Heart right ventricle (tissue), 16 donors: ENCODE results near the gene IGF2R. TPM values are rescaled to one million over a fixed set of nuclear protein-coding genes. Genes with fewer than 3 reads are reported as not detected.

Source experiments
- ATAC-seq, 8 donors: fragments of 200-7000 bp; cut with Tn5 transposase; one replicate each; pipeline ENCODE4 v1.9.1; 2020; ENCODE audit warnings: mild to moderate bottlenecking in 8 of 8, moderate library complexity in 8 of 8, moderate number of reproducible peaks in 1 of 8
- DNase-seq, 2 donors: peaks; one replicate each; pipeline ENCODE4 v3.0.0-alpha.2; 2020
- H3K27ac ChIP-seq, 10 donors: fragments of 200-600 bp; sonication (generic) in 2 of 10; one replicate each; pipeline versions ENCODE4 v1.5.0 to v1.8.0; 2020 to 2022; ENCODE audit warnings: mild to moderate bottlenecking in 3 of 10
- H3K27me3 ChIP-seq, 7 donors: fragments of 200-600 bp; one replicate each; pipeline ENCODE4 v1.8.0; 2021 to 2022; ENCODE audit warnings: mild to moderate bottlenecking in 2 of 7
- H3K36me3 ChIP-seq, 9 donors: fragments of 200-600 bp; sonication (generic) in 1 of 9; one replicate each; pipeline versions ENCODE4 v1.5.0 to v1.8.0; 2020 to 2022; ENCODE audit warnings: mild to moderate bottlenecking in 2 of 9
- H3K4me1 ChIP-seq, 9 donors: fragments of 200-600 bp; sonication (generic) in 1 of 9; one replicate each; pipeline versions ENCODE4 v1.5.0 to v1.8.0; 2020 to 2022; ENCODE audit warnings: mild to moderate bottlenecking in 4 of 9
- H3K4me3 ChIP-seq, 10 donors: fragments of 200-600 bp; sonication (generic) in 2 of 10; one replicate each; pipeline versions ENCODE4 v1.5.0 to v1.8.0; 2020 to 2022; ENCODE audit warnings: mild to moderate bottlenecking in 7 of 10, moderate library complexity in 2 of 10
- H3K9me3 ChIP-seq, 11 donors: fragments of 200-600 bp in 10 of 11; sonication (generic) in 2 of 11; one replicate each; pipeline versions ENCODE4 v1.5.0 to v1.8.0; 2013 to 2022; ENCODE audit warnings: mild to moderate bottlenecking in 2 of 11, control low read depth in 1 of 11, moderate library complexity in 1 of 11
- WGBS, 2 donors: extraction: QIAGEN DNeasy Blood & Tissue Kit; methylation state at CpG; one replicate each; pipeline ENCODE4 v1.1.7; 2013; ENCODE audit warnings: inconsistent platforms in 1 of 2; 5-methylcytosine and 5-hydroxymethylcytosine counted together
- intact Hi-C, 10 donors: fragments of 100-400 bp; cut with DNase I; formaldehyde crosslinking; loops; one replicate each; pipeline versions ENCODE4 v1.11.1 to v1.14.2; 2022
- polyA plus RNA-seq, 2 donors: library from polyadenylated mRNA; stranded (reverse); fragments of 200-250 nt; gene quantifications; one replicate each; pipeline ENCODE4 v1.2.3, GENCODE V29; 2013
- total RNA-seq, 10 donors: library from RNA; stranded (reverse); fragmentation: NEBNext Ultra II Directional in 3 of 10; extraction: Animal tissue kit (Norgen Biotek cat#: 25700) in 3 of 10; gene quantifications; one replicate each; pipeline versions ENCODE4 v1.2.1 to v1.2.4, GENCODE V29; 2021 to 2023
- TF ChIP-seq, protein P1 (sequence below), 9 donors: fragments of 200-600 bp; sonication (generic) in 2 of 9; IDR thresholded peaks; one replicate each; pipeline versions ENCODE4 v1.5.0 to v1.8.0; 2021 to 2022; ENCODE audit warnings: antibody characterized with exemption in 9 of 9, mild to moderate bottlenecking in 5 of 9, moderate library complexity in 1 of 9
- donor health status: Arrhythmogenic right ventricular cardiomyopathy.
- donor health status: ischemic (EF 13 %, LVEDD 7.1; RV severe dilation, severe dysfunction).
- donor health status: healthy with polysubstance abuse.
- donor health status: DM: no; HTN: yes; CAD: no.
- donor health status: DM: no; HTN: no; CAD: no.
- donor health status: ischemic (EF 25% LVEDD 6.9; RV normal size, moderate dysfunction).
- donor health status: ischemic (EF 25% LVEDD 5.7; RV mildly dilated, moderate dysfunction).
- donor health status: healthy.
- donor health status: DM: yes; HTN: yes; CAD: no.
- donor health status: Ischemic cardiomyopathy.
- donor health status: ischemic (EF 35%, LVEDD 5.7; RV mildly dilated, moderate dysfunction).
- donor health status: nonischemic (EF 11% LVEDD 7.7; RV severe dilation, severe dysfunction).
- donor health status: DM: yes; HTN: yes; CAD: no.
- donor health status: PGD.
- donor health status: ischemic (EF 29% LVEDD 5.4; RV normal size, mild dysfunction).
- donor health status: nonischemic (EF 23%, LVEDD 6.1; RV moderate dilation, normal function).

IGF2R gene
- total and polyA plus RNA-seq, 12 donors = 13.7 to 95.6 (median 70.2) TPM

DNA sequence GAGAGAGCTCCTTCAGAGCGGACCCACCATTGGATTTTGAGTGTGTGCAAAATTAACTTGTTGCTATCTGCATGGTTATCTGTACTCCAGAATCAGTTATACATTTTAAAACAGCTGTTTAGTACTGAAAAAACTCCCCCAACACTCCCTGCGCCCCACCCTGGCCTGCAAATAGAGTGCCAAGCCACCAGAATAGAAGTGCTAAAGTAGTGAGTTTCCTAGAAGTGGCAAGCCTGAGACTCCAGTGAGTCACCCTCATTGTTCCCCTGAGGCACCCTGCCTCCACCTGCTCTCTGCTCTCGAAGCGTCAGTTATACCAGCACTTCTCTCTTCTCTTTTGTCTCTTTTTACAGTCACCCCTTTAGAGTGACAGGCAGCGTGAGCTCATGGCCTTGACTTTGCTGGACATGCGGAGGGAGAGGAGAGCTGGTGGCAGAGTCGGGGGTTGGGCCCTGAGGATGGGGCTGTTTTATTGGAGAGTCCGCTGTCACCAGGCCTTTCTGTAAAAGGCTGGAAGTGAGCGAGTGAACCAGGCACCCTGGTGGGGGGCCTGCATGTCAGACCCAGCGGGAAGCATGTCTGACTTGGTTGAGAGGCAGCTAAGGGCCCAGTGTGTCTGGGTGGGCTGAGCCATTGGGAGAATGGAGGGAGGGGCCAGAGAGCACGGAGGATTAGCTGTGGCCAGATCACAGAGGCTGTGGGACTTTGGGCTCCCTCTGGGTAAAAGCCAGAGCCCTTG lies 10.4 kb downstream of the IGF2R start:
- Histone ChIP-seq H3K4me3 (no peak overlapping the region), H3K27ac (peak overlapping the region in 9 of 10 donors; percentile 55 to 85 (median 72)), H3K9me3 (no peaks in the 10 kb centered on the region), H3K4me1 (peaks cover 26 to 100% (median 84%) of the 10 kb centered on the region in 9 donors), H3K36me3 (no peaks in the 10 kb centered on the region), H3K27me3 (no peaks in the 10 kb centered on the region)
- intact Hi-C loops = loop anchor here in 6 of 10 donors (5.0 to 10.0 kb wide), 5 partner anchors 45 to 255 kb away; partner anchors contain the start of gene WTAP (in 1 of the 6)
- TF ChIP-seq, protein P1, sequence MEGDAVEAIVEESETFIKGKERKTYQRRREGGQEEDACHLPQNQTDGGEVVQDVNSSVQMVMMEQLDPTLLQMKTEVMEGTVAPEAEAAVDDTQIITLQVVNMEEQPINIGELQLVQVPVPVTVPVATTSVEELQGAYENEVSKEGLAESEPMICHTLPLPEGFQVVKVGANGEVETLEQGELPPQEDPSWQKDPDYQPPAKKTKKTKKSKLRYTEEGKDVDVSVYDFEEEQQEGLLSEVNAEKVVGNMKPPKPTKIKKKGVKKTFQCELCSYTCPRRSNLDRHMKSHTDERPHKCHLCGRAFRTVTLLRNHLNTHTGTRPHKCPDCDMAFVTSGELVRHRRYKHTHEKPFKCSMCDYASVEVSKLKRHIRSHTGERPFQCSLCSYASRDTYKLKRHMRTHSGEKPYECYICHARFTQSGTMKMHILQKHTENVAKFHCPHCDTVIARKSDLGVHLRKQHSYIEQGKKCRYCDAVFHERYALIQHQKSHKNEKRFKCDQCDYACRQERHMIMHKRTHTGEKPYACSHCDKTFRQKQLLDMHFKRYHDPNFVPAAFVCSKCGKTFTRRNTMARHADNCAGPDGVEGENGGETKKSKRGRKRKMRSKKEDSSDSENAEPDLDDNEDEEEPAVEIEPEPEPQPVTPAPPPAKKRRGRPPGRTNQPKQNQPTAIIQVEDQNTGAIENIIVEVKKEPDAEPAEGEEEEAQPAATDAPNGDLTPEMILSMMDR (IDR thresholded peaks at IDR 0.05) = no peak
- peak in 6 of 8 donors; percentile 7 to 70 (median 40) for ATAC-seq
- 68 to 71% methylated on average over 11 of the region's 11 CpGs for WGBS, 2 donors
- DNase-seq = peak in 1 of 2 donors; percentile 24

DNA sequence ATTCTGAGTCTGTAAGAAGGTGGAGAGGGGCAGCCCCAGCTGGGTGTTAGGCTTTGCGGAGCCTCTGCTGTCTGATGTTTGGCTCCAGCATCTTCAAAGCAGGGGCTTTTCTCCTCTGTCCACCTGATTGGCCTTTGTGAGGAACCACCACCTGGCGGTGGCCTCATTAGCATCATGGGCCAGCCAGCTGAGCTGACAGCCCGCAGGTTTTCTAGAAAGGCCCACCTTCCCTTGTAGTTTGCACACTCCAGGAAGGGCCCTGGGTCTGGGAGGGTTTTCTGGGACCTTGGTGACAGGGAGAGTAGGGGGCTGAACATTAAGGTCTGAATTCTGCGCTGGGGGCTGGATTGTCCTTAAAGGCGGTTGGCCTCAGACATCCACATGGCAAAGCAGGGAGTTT lies 11.6 kb downstream of the IGF2R start:
- no peaks in the 10 kb centered on the region for H3K27me3 ChIP-seq
- H3K4me3 ChIP-seq = no peak overlapping the region
- 83 to 99% methylated on average over 5 of the region's 5 CpGs for WGBS, 2 donors
- peaks cover 26 to 100% (median 88%) of the 10 kb centered on the region in 9 donors for H3K4me1 ChIP-seq
- intact Hi-C loops = loop anchor here in 1 of 10 donors (5.0 kb wide), 1 partner anchor 37 kb away; no protein-coding TSS in a partner anchor
- peak overlapping the region in 6 of 10 donors; percentile 5 to 90 (median 84) for H3K27ac ChIP-seq
- no peaks in the 10 kb centered on the region for H3K36me3 ChIP-seq
- no peaks in the 10 kb centered on the region for H3K9me3 ChIP-seq
- DNase-seq = no peak
- TF ChIP-seq, protein P1 (IDR thresholded peaks at IDR 0.05) = no peak
- no peak for ATAC-seq

DNA sequence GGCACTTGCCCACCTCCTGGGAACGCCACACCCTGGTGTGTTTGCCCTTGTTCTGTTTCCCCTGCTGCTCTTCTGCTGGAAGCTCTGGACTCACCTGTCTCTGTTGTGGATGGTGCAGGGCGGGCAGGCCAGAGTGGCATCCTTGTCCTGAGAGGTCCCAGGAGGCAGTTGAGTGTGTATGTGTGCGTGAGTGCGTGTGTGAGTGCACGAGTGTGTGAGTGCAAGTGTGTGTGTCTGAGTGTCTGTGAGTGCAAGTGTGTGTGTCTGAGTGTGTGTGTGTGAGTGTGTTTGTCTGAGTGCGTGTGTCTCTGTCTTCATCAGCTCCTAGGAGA lies 12.2 kb downstream of the IGF2R start:
- peak overlapping the region in 2 of 10 donors; percentile 19 to 25 for H3K4me3 ChIP-seq
- no peaks in the 10 kb centered on the region for H3K9me3 ChIP-seq
- no peak for DNase-seq
- intact Hi-C loops = loop anchor here in 1 of 10 donors (5.0 kb wide), 1 partner anchor 36 kb away; no protein-coding TSS in a partner anchor
- WGBS, 2 donors = 88 to 91% methylated on average over 6 of the region's 6 CpGs
- peak overlapping the region in 9 of 10 donors; percentile 75 to 90 (median 84) for H3K27ac ChIP-seq
- H3K4me1 ChIP-seq = peaks cover 26 to 100% (median 93%) of the 10 kb centered on the region in 9 donors
- H3K36me3 ChIP-seq = no peaks in the 10 kb centered on the region
- no peak for ATAC-seq
- no peaks in the 10 kb centered on the region for H3K27me3 ChIP-seq
- TF ChIP-seq, protein P1 (IDR thresholded peaks at IDR 0.05) = no peak

DNA sequence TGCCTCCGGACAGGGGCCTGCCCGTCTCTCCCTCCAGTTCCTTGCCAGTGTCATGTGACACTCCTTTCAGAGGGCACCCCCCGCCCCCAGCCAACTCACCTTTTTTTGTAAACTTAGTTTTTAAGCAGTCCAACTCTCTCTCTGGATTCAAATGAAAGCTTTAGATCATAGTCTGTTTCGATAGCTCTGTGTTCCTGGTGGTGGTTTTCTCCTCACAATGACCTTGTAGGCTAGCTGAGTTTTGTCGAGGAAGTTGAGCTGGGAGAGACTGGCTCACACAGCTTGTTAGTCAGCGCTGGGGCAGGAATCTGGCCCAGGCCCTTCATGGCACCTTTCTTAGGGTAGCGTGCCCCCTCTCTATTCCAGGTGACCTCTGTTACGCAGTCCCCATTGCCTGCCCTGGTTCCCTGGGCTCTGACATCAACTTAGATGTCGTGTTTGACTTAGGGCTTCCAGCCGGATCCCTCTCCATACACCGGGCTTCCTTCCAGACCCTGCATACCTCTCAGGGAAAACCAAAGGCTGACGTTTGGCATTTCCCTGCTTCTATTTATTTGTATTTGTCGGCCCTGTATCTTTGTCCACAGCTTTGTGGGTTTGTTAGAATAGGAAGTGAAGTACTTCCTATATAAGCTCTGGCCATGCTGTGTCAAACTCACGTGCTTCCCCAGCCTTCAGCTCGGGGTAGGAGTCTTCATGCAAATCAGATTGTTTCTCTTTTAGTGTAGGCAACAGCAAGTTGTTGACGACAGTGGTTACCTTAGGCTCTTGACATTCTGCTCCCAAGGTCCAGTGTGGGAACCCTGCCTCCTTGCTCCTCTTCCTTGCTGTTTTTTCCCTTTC lies 12.7 kb downstream of the IGF2R start:
- TF ChIP-seq, protein P1 (IDR thresholded peaks at IDR 0.05) = no peak
- intact Hi-C loops = loop anchor here in 1 of 10 donors (5.0 kb wide), 1 partner anchor 36 kb away; no protein-coding TSS in a partner anchor
- ATAC-seq (peak; percentile 40 to 73 (median 61)), DNase-seq (peak in 1 of 2 donors; percentile 67)
- no peaks in the 10 kb centered on the region for H3K9me3 ChIP-seq
- no peaks in the 10 kb centered on the region for H3K36me3 ChIP-seq
- 21 to 23% methylated on average over 16 of the region's 16 CpGs for WGBS, 2 donors
- H3K27me3 ChIP-seq = no peaks in the 10 kb centered on the region
- H3K27ac ChIP-seq = peak overlapping the region; percentile 35 to 90 (median 84)
- peak overlapping the region in 6 of 10 donors; percentile 2 to 25 (median 16) for H3K4me3 ChIP-seq
- peaks cover 26 to 100% (median 93%) of the 10 kb centered on the region in 9 donors for H3K4me1 ChIP-seq
